GM18498 (cell line): ENCODE data around the gene IL21R.
A peak's percentile ranks its signal among the peaks of the same experiment; 100 is the strongest.
"Not testable (repeated sequence)": the region's sequence is repeated elsewhere in the genome, so short reads cannot be mapped to it uniquely, and the experiment has no call there.

Source experiments
- ATAC-seq: cut with Tn5 transposase; IDR thresholded peaks from one replicate; pipeline ENCODE4 v1.9.1; 2021; ENCODE audit warnings: mild to moderate bottlenecking, moderate library complexity; ENCODE audit not compliant: unreplicated experiment

The IL21R gene

GRCh38 chr16:27400751-27401620 is 988 bp upstream of the IL21R start:
- ATAC-seq = no peak

DNA sequence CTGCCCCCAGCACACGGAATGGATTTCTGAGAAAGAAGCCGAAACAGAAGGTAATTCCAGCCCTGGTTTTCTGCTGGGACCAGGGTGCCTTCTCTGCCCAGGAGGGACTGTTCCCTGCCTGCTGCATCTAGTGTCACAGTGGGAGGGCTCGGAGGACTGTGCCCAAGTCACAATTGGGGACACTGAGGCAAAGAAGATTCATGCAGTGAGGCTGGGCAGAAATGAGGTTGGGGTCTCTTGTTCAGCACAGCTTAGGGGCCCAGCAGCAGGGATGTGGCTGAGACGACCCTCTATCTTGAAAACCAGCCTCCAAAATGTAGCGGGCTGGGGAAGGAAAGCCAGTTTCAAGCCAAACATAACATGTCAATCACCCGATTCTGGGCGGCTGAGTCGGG is 592 bp downstream of the IL21R start:
- no peak for ATAC-seq

DNA sequence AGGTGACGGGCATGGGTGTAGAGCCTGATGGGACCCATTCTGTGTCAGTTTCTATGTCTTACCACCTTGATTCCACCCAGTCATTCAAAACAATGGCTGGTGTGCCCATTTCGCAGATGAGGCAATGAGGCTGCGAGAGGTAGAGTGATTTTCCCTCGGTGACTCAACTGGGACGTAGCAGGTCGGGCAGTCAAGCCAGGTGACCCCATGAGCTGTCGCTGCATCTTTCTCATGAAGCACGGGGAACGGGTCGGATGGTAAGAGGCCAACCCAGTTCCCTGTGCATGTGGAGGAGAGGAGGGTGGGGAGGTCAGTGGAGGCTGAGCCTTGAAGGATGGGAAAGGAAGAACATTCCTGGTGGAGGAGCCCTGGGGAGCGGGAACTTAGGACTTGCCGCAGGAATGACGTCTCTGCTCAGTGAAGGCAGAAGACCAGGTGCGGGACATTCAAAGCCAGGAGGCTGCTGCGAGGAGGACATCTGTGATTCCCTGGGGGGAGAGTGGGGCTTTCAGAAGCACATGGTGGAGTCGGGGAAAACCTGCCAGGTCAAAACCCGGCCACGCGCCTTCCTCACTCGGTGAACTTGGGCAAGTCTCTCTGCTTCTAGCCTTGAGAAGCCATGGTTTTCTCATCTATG is 1.1 kb downstream of the IL21R start:
- no peak for ATAC-seq

- no peak for ATAC-seq
Observed at GRCh38 chr16:27403601-27403992, 1.6 kb downstream of the IL21R start.

GRCh38 chr16:27404163-27404823 is 2.3 kb downstream of the IL21R start:
- no peak for ATAC-seq

DNA sequence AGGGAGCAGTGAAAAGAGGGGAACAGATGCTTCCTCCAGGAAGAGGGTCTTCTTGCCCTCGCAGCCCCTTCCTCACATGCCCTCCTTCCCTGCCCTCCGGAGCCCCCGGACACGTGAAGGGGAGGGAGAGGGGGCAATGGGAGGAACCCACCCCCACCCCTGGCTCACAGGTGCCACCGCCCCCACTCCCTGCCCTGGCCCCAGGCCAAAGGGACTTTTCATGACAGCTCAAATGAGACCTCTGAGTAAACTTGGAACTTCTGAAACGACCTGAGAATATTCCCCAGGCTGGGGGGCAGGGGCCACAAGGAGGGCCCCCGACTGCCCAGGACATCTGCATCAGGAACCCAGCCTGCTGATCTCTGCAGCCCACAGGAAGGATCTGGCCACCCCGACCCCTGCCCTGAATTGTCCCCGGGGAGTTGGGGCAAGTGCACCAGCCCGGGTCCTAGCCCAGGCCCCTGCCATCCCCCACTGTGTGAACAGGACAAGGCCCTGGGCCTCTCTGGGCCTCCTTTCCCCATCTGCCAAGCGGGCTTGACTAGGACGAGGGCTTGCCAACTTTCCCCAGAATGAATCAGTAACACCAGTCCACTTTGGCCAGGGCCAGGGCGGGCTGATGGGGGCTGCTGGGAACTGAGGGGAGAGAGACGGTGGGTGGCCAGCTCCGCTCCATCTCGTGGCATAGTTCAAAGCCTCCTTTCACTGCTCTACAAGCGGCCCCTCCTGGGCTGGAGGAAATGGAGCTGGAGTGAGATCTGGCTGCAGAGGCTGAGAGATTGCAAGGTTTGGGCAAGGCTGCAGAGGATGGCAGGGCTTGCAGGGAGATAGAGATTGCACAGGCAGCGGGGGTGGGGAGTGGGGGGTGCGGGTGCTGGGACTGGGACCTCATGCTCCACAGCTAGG is 3.8 kb downstream of the IL21R start:
- ATAC-seq = no peak

DNA sequence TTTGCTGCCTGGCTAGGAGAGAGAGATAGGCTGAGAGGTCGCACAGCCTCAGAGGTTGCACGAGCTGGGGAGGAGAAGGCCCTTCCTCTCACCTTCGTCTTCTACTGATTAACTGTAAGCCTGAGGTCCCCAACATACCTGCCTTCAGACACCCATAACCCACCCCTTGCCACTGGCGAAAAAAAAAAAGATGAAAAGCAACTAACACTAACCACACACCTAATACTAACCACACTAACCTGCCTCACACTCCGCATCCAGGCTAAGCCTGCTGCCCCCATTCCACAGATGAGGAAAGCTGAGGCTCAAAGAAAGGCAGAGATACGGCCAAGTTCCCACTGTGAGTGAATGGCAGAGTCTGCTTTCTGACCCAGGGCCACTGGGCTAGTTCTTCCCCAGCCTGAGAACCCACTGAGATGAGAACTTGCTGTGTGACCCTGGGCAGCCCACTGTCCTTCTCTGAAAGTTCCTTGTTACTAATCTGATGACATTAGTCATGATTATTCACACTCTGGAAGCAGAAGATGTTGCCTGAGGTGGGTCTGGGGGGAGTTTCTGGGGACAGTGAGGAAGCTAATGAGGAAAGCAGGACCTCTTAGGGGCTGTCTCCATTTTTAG is 4.6 kb downstream of the IL21R start:
- no peak for ATAC-seq

GRCh38 chr16:27407133-27407532 is 5.2 kb downstream of the IL21R start:
- no peak for ATAC-seq

DNA sequence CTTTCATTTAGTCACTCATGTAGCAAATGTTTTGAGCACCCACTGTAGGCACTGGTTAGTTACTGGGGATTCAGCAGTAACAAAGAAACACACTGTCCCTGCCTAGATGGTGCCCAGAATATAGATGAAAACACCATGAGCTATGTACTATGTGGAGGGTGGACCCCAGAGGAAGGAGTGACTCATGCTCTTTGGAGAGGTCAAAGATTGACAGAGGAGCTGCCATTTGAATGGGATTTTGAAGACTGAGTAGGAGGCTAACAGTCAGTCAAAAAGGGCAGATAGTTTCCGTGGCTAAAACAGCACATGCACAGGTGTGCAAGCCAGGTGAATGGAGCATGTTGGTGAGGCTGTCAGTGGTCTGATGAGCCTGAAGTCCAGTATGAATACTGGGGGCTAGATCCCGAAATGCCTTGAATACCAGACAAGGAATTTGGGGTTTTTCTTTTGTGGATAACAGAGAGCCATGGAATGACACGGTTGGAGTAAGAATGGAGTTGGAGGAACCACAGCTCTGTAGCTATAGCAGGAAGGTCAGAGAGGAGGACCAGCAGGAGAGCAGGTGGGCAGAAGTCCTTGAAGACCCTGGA is 6.1 kb downstream of the IL21R start:
- ATAC-seq = peak; percentile 38

- ATAC-seq = peak; percentile 27
Observed at GRCh38 chr16:27408602-27409031, 6.6 kb downstream of the IL21R start.

DNA sequence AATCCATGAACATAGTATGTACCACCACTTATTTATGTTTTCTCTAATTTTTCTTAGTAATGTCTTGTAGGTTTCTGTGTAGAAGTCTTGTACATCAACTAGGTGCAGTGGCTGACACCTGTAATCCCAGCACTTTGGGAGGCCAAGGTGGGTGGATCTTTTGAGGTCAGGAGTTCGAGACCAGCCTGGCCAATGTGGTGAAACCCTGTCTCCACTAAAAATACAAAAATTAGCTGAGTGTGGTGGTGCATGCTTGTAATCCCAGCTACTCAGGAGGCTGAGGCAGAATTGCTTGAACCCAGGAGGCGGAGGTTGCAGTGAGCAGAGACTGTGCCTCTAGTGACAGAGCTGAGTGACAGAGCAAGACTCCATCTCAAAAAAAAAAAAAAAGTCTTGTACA is 8.0 kb downstream of the IL21R start:
- not testable (repeated sequence) for ATAC-seq

DNA sequence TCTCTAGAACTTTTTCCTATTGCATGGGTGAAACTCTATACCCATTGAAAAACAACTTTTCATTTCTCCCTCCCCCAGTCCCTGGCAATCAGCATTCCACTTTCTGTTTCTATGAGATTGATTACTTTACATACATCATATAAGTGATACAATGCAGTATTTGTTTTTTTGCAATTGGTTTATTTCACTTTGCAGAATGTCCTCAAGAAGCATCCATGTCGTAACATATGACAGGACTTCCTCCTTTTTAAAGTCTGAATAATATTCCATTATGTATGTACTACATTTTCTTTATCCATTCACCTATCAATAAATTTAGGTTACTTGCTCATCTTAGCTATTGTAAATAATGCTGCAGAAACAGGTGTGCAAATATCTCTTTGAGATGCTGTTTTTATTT is 8.8 kb downstream of the IL21R start:
- ATAC-seq = no peak

- no peak for ATAC-seq
Observed at GRCh38 chr16:27413956-27414355, 12.0 kb downstream of the IL21R start.

DNA sequence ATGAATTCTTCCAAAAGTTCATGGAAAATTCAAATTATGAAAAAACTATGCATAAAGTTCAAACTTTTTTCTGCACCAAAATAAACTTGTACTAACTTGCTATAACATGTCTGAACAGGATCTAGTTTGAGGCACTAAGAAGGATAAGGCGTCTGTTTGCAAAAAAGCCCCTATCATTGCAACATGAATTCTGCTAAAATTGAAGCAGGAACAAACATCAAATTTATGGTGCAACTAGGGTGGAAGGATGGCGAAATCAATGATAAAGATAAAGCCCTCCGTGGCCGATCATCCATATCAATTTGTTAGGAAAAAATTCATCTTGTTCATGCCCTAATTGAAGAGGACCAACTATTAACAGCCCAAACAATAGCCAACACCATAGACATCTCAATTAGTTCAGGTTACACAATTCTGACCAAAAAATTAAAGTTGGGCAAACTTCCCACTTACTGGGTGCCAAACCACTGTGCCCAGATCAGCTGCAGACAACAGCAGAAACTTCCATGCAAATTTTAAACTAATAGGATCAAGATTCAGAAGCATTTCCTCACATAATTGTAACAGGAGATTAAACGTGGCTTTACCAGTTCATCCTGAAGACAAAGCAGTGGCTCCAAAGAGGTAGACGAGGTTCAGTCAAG is 12.9 kb downstream of the IL21R start:
- no peak for ATAC-seq

DNA sequence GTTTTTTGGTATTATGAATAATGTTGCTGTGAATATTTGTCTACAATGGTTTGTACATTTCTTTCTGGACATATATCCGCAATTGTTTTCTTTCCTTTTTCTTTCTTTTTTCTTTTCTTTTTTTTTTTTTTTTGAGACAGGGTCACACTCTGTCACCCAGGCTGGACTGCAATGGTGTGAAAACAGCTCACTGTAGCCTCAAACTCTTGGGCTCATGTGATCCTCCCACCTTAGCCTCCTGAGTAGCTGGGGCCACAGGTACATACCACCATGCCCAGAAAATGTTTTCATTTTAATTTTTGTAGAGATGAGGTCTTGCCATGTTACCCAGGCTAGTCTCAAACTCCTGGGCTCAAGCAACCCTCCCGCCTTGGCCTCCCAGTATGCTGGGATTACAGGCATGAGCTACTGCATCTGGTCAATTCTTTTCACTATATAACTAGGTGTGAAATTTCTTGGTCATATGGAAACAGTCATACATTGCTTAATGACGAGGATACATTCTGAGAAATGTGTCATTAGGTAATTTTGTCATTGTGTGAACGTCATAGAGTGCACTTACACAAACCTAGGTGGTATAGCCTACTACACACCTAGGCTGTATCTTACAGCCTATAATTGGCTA is 15.2 kb downstream of the IL21R start:
- no peak for ATAC-seq

DNA sequence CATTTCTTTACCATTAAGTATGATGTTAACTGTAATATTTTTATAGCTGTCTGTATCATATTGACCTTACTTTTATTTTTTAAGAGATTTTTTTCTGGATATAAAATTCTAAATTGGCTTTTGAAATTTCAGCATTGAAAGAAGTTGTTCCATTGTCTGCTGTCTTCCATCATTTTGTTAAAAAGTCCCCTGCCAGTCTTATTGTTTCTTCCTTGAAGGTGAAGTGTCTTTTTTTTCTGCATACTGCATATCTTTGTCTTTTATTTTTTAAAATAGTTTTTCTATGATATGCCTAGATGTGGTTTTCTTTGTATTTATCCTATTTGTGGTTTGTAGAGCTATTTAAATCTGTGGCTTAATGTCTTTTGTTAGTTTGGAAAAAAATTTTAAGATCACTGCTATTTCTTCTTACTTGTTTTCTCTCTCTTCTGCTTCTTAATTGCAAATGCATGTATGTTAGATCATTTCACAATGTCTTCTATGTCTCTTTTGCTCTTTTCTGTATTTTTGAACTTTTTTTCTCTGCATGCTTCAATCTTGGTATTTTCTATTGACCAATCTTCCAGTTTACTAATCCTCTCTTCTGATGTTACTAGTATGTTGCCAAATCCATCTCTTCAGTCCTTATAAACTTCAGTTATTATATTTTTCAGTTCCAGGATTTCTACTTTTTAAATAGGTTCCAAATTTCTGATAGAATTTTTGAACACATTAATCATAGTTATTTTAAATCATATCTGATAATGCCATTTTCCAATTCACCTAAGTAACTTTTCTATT is 20.2 kb downstream of the IL21R start:
- ATAC-seq = no peak

- ATAC-seq = no peak
Observed at GRCh38 chr16:27424772-27425498, 23.0 kb downstream of the IL21R start.

- ATAC-seq = no peak
Observed at GRCh38 chr16:27425961-27426360, 24.0 kb downstream of the IL21R start.
